ENCODE results near the gene ACTL8.

DNA sequence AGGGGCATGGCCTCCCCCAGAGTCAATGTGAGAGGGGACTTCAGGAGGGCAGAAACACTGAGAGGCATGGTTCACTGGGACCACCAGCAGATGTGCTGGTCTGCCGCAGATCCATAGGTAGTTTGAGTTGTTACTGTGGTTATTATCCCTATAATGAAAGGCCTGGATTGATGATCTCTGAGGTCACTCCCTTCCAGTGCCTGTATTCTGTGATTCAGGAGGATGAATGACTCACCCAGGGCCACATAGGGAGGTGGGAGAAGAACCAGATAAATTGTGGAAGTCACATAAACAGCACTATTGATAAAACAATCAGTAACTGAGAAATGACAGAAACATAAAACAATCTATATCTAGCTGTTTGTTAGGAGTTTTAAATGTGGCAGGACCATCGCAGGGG lies 22.7 kb upstream of the ACTL8 start:
- TF ChIP-seq CTCF (IDR thresholded peaks at IDR 0.05; ENCODE audit: poor library complexity), result no peak
- no peak for TF ChIP-seq EZH2 (IDR thresholded peaks at IDR 0.05; ENCODE audit: borderline replicate concordance)
